Breast epithelium (tissue), 4 donors: Measurements from ENCODE around the gene KLF12. TPM values are rescaled to one million over a fixed set of nuclear protein-coding genes. Genes with fewer than 3 reads are reported as not detected.

Source experiments
- DNase-seq, 2 donors: peaks; one replicate each; pipeline ENCODE4 v3.0.0-alpha.2; 2019; ENCODE audit warnings: low spot score in 2 of 2
- H3K27ac ChIP-seq, 2 donors: fragments of 200-600 bp; sonication (generic) in 1 of 2; one replicate each; pipeline ENCODE4 v1.5.1; 2016 to 2019; ENCODE audit warnings: mild to moderate bottlenecking in 1 of 2
- H3K27me3 ChIP-seq, 2 donors: fragments of 200-600 bp; sonication (generic) in 1 of 2; one replicate each; pipeline versions ENCODE4 v1.5.1 to v1.6.0; 2017 to 2019; ENCODE audit warnings: control low read depth in 1 of 2, mild to moderate bottlenecking in 1 of 2
- H3K36me3 ChIP-seq: fragments of 200-600 bp; one replicate; pipeline ENCODE4 v1.5.1; 2019
- H3K4me1 ChIP-seq, 2 donors: fragments of 200-600 bp; sonication (generic); one replicate each; pipeline ENCODE4 v1.5.1; 2016 to 2019; ENCODE audit warnings: control low read depth in 1 of 2
- H3K4me3 ChIP-seq, 3 donors: fragments of 200-600 bp; sonication (generic); 1 replicate in 2 of 3; 2 replicates in 1 of 3; pipeline ENCODE4 v1.5.1; 2016 to 2019; ENCODE audit warnings: mild to moderate bottlenecking in 3 of 3, moderate library complexity in 2 of 3
- H3K9me3 ChIP-seq, 2 donors: fragments of 200-600 bp; sonication (generic) in 1 of 2; one replicate each; pipeline ENCODE4 v1.5.1; 2016 to 2019; ENCODE audit warnings: control low read depth in 1 of 2
- POLR2A ChIP-seq: fragments of 450-650 bp; IDR thresholded peaks from one replicate; pipeline ENCODE4 v1.6.1; 2016; ENCODE audit warnings: antibody characterized with exemption, mild to moderate bottlenecking, moderate library complexity
- POLR2AphosphoS5 ChIP-seq, 3 donors: sonication (generic); formaldehyde crosslinking; IDR thresholded peaks; one replicate each; pipeline ENCODE4 v1.6.1; 2017; ENCODE audit warnings: antibody characterized with exemption in 3 of 3
- intact Hi-C: fragments of 100-400 bp; cut with DNase I; formaldehyde crosslinking; loops from one replicate; pipeline ENCODE4 v1.15.1; 2023; ENCODE audit warnings: low total_unique reads
- total RNA-seq, 3 donors: library from RNA; depleted of rRNA; stranded (reverse); fragments of >200 nt; gene quantifications; one replicate each; pipeline ENCODE4 v1.1.0, GENCODE V29; 2016
- TF ChIP-seq, protein P1 (sequence below), 3 donors: fragments of 450-650 bp; IDR thresholded peaks; one replicate each; pipeline ENCODE4 v1.5.1; 2016 to 2017; ENCODE audit warnings: antibody characterized with exemption in 3 of 3, mild to moderate bottlenecking in 3 of 3, moderate library complexity in 3 of 3

The KLF12 gene
- total RNA-seq, 3 donors from 2014 or later, result 8.5 to 13.6 (median 9.8) TPM

DNA sequence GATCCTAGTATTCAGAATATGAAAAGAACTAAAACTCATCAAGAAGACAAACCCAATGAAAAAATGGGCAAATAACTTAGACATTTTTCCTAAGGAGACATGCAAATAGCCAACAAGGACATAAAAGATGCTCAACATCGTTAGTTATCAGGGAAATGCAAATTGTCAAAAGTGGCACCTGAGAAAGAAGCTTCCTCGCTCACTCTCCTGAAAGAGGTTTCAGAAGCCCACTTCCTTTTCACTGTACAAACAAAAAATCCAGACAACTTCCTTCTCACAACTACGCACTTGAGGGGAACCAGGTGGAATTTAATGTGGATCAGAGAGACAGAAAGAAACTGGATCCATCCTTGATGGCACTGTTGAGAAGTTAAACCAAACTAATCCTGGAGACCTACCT, 41.5 kb downstream of the KLF12 start:
- DNase-seq, result no peak
- Histone ChIP-seq H3K27ac (no peak overlapping the region), H3K9me3 (no peaks in the 10 kb centered on the region), H3K4me1 (no peaks in the 10 kb centered on the region), H3K36me3 (no peaks in the 10 kb centered on the region), H3K27me3 (no peaks in the 10 kb centered on the region), H3K4me3 (no peak overlapping the region)
- intact Hi-C loops, result no loop called here
- TF ChIP-seq, protein P1, sequence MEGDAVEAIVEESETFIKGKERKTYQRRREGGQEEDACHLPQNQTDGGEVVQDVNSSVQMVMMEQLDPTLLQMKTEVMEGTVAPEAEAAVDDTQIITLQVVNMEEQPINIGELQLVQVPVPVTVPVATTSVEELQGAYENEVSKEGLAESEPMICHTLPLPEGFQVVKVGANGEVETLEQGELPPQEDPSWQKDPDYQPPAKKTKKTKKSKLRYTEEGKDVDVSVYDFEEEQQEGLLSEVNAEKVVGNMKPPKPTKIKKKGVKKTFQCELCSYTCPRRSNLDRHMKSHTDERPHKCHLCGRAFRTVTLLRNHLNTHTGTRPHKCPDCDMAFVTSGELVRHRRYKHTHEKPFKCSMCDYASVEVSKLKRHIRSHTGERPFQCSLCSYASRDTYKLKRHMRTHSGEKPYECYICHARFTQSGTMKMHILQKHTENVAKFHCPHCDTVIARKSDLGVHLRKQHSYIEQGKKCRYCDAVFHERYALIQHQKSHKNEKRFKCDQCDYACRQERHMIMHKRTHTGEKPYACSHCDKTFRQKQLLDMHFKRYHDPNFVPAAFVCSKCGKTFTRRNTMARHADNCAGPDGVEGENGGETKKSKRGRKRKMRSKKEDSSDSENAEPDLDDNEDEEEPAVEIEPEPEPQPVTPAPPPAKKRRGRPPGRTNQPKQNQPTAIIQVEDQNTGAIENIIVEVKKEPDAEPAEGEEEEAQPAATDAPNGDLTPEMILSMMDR (IDR thresholded peaks at IDR 0.05), result no peak
- TF ChIP-seq POLR2A, result no peak
- no peak for TF ChIP-seq POLR2AphosphoS5 (IDR thresholded peaks at IDR 0.05)

DNA sequence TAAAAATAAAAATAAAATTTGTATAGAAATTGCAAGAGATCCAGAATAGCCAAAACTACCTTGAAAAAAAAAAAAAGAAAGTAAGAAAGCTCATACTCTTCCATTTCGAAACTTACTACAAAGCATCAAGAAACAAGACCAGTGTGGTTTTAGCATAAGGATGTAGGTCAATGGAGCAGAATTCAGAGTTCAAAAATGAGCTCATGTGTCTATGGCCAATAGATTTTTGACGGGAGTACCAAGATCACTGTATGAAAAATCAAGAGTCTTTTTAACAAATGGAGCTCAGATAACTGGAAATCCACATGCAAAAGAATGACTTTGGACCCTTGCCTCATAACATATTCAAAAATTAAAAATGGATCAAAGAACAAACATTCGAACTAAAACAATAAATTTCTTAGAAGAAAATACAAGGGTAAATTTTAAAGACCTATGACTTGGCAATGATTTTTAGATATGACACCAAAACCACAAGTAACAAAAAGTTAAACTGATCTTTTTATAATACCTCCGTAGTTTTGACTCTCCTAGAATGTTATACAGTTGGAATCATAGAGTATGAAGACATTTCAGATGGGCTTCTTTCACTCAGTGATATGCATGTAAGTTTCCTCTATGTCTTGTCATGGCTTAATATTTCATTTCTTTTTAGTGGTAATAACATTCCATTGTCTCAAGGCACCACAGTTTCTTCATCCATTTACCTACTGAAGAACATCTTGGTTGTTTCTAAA, 43.2 kb downstream of the KLF12 start:
- no peaks in the 10 kb centered on the region for H3K27me3 ChIP-seq
- H3K36me3 ChIP-seq, result no peaks in the 10 kb centered on the region
- DNase-seq, result no peak
- no peaks in the 10 kb centered on the region for H3K9me3 ChIP-seq
- H3K27ac ChIP-seq, result no peak overlapping the region
- intact Hi-C loops, result no loop called here
- H3K4me1 ChIP-seq, result no peaks in the 10 kb centered on the region
- TF ChIP-seq, protein P1 (IDR thresholded peaks at IDR 0.05), result no peak
- TF ChIP-seq POLR2AphosphoS5 (IDR thresholded peaks at IDR 0.05), result no peak
- no peak for TF ChIP-seq POLR2A
- no peak overlapping the region for H3K4me3 ChIP-seq

DNA sequence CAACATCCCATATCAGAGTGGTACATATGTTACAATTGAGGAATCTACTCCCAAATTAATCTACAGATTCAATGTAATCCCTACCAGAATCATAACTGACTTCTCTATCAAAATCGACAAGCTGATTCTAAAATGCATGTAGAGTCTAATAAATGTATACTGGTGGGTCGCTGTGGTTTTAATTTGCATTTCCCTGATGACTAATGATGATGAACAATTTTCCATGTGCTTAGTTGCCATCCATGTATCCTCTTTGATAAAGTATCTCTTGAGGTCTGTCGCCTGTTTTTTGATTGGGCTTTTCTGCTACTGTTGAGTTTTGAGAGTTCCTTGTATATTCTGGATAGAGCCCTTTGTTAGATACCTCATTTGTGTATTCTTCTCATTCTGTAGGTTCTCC, 43.8 kb downstream of the KLF12 start:
- H3K27ac ChIP-seq, result no peak overlapping the region
- no peaks in the 10 kb centered on the region for H3K4me1 ChIP-seq
- H3K36me3 ChIP-seq, result no peaks in the 10 kb centered on the region
- TF ChIP-seq POLR2A, result no peak
- TF ChIP-seq, protein P1 (IDR thresholded peaks at IDR 0.05), result no peak
- no peak for TF ChIP-seq POLR2AphosphoS5 (IDR thresholded peaks at IDR 0.05)
- H3K9me3 ChIP-seq, result no peaks in the 10 kb centered on the region
- H3K27me3 ChIP-seq, result no peaks in the 10 kb centered on the region
- intact Hi-C loops, result no loop called here
- DNase-seq, result no peak
- no peak overlapping the region for H3K4me3 ChIP-seq

DNA sequence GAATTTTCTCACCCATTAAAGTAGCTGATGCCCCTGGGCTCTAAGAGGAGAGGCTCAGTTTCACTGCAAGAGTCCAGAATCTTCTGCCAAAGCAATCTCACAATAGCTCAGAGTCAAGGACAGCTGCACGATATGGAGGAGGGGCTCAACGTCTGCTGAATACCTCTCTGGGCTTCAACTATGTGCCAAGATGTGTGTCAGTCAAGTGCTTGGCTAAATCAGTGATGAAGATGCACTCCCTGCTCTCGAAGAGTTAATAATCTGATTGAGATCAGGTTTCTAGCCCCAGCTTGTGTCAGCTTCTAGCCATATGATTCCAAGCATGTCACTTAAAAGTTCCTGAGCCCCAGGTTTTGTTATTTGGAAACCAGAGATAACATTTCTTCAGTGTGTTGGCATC, 46.8 kb downstream of the KLF12 start:
- H3K9me3 ChIP-seq, result no peaks in the 10 kb centered on the region
- TF ChIP-seq, protein P1 (IDR thresholded peaks at IDR 0.05), result no peak
- no peak for TF ChIP-seq POLR2A
- no peak for TF ChIP-seq POLR2AphosphoS5 (IDR thresholded peaks at IDR 0.05)
- H3K27me3 ChIP-seq, result no peaks in the 10 kb centered on the region
- H3K4me3 ChIP-seq, result no peak overlapping the region
- DNase-seq, result no peak
- intact Hi-C loops, result no loop called here
- H3K36me3 ChIP-seq, result no peaks in the 10 kb centered on the region
- H3K4me1 ChIP-seq, result no peaks in the 10 kb centered on the region
- no peak overlapping the region for H3K27ac ChIP-seq
